Activated naive CD8-positive, alpha-beta T cell treated with anti-CD3 and anti-CD28 coated beads, Interleukin-2, amount 50 U/mL, for 24 hours (primary cell): Measurements from ENCODE around the gene CSRP3.

Experiments
- ATAC-seq: fragments of 150-1000 bp; cut with Tn5 transposase; one replicate; pipeline ENCODE4 v1.10.0; 2021
- DNase-seq: peaks from one replicate; pipeline ENCODE4 v3.0.0; 2021
- H3K27ac Mint-ChIP-seq: one replicate; pipeline ENCODE4 v1.8.0; 2021; ENCODE audit warnings: mild to moderate bottlenecking, mixed read lengths
- H3K27me3 Mint-ChIP-seq: one replicate; pipeline ENCODE4 v1.8.0; 2021; ENCODE audit warnings: mixed read lengths
- H3K36me3 Mint-ChIP-seq: one replicate; pipeline ENCODE4 v1.8.0; 2021; ENCODE audit warnings: low read depth, mixed read lengths
- H3K4me1 Mint-ChIP-seq: one replicate; pipeline ENCODE4 v1.8.0; 2021; ENCODE audit warnings: mixed read lengths
- H3K4me3 Mint-ChIP-seq: one replicate; pipeline ENCODE4 v1.8.0; 2021; ENCODE audit warnings: mild to moderate bottlenecking, moderate library complexity, mixed read lengths
- H3K9me3 Mint-ChIP-seq: one replicate; pipeline ENCODE4 v1.8.0; 2021; ENCODE audit warnings: mixed read lengths

The CSRP3 gene

GRCh38 chr11:19237381-19237780, 35.6 kb upstream of the CSRP3 start:
- ATAC-seq (no peak), DNase-seq (no peak)
- H3K4me1 Mint-ChIP-seq: peaks cover 15% of the 10 kb centered on the region
- peaks cover 24% of the 10 kb centered on the region for H3K27me3 Mint-ChIP-seq
- H3K27ac Mint-ChIP-seq: no peak overlapping the region
- H3K9me3 Mint-ChIP-seq: no peaks in the 10 kb centered on the region
- peaks cover 47% of the 10 kb centered on the region for H3K36me3 Mint-ChIP-seq
- no peak overlapping the region for H3K4me3 Mint-ChIP-seq

- ATAC-seq (no peak), DNase-seq (no peak)
- Mint-ChIP-seq H3K36me3 (peaks cover 59% of the 10 kb centered on the region), H3K4me3 (no peak overlapping the region), H3K27me3 (peaks cover 9% of the 10 kb centered on the region), H3K9me3 (no peaks in the 10 kb centered on the region), H3K4me1 (peaks cover 5% of the 10 kb centered on the region), H3K27ac (no peak overlapping the region)
These were observed 32.5 kb upstream of the CSRP3 start for GRCh38 chr11:19234231-19234817.

GRCh38 chr11:19232910-19233503, 31.2 kb upstream of the CSRP3 start:
- Mint-ChIP-seq H3K36me3 (peaks cover 57% of the 10 kb centered on the region), H3K4me3 (no peak overlapping the region), H3K27me3 (peaks cover 2% of the 10 kb centered on the region), H3K4me1 (peaks cover 1% of the 10 kb centered on the region), H3K27ac (no peak overlapping the region), H3K9me3 (no peaks in the 10 kb centered on the region)
- ATAC-seq (no peak), DNase-seq (no peak)

- Mint-ChIP-seq H3K27me3 (no peaks in the 10 kb centered on the region), H3K4me1 (peaks cover 1% of the 10 kb centered on the region), H3K36me3 (peaks cover 49% of the 10 kb centered on the region), H3K4me3 (no peak overlapping the region), H3K27ac (no peak overlapping the region), H3K9me3 (no peaks in the 10 kb centered on the region)
- DNase-seq (no peak), ATAC-seq (no peak)
These were observed 27.9 kb upstream of the CSRP3 start for GRCh38 chr11:19229671-19230070.

- Mint-ChIP-seq H3K9me3 (no peaks in the 10 kb centered on the region), H3K36me3 (peaks cover 45% of the 10 kb centered on the region), H3K27ac (no peak overlapping the region), H3K4me3 (no peak overlapping the region), H3K27me3 (no peaks in the 10 kb centered on the region), H3K4me1 (peaks cover 1% of the 10 kb centered on the region)
- no peak for ATAC-seq
- DNase-seq: no peak
These were observed 27.2 kb upstream of the CSRP3 start for GRCh38 chr11:19228968-19229367.

- Mint-ChIP-seq H3K4me3 (no peak overlapping the region), H3K27ac (no peak overlapping the region), H3K4me1 (no peaks in the 10 kb centered on the region), H3K36me3 (peaks cover 36% of the 10 kb centered on the region), H3K27me3 (no peaks in the 10 kb centered on the region), H3K9me3 (no peaks in the 10 kb centered on the region)
- ATAC-seq (no peak), DNase-seq (no peak)
These were observed 24.8 kb upstream of the CSRP3 start for GRCh38 chr11:19226378-19227195.

GRCh38 chr11:19225581-19225980, 23.8 kb upstream of the CSRP3 start:
- no peak overlapping the region for H3K4me3 Mint-ChIP-seq
- H3K36me3 Mint-ChIP-seq: peaks cover 31% of the 10 kb centered on the region
- H3K4me1 Mint-ChIP-seq: no peaks in the 10 kb centered on the region
- DNase-seq: no peak
- H3K9me3 Mint-ChIP-seq: no peaks in the 10 kb centered on the region
- no peak for ATAC-seq
- H3K27ac Mint-ChIP-seq: no peak overlapping the region
- H3K27me3 Mint-ChIP-seq: no peaks in the 10 kb centered on the region

- Mint-ChIP-seq H3K27ac (no peak overlapping the region), H3K36me3 (peaks cover 31% of the 10 kb centered on the region), H3K4me1 (no peaks in the 10 kb centered on the region), H3K27me3 (no peaks in the 10 kb centered on the region), H3K4me3 (no peak overlapping the region), H3K9me3 (no peaks in the 10 kb centered on the region)
- ATAC-seq (no peak), DNase-seq (no peak)
These were observed 23.3 kb upstream of the CSRP3 start for GRCh38 chr11:19225123-19225522.

- peaks cover 3% of the 10 kb centered on the region for H3K27me3 Mint-ChIP-seq
- no peaks in the 10 kb centered on the region for H3K9me3 Mint-ChIP-seq
- no peaks in the 10 kb centered on the region for H3K4me1 Mint-ChIP-seq
- no peak overlapping the region for H3K27ac Mint-ChIP-seq
- peaks cover 16% of the 10 kb centered on the region for H3K36me3 Mint-ChIP-seq
- no peak overlapping the region for H3K4me3 Mint-ChIP-seq
- ATAC-seq: no peak
- DNase-seq: no peak
These were observed 19.3 kb upstream of the CSRP3 start for GRCh38 chr11:19220903-19221724.

- Mint-ChIP-seq H3K27me3 (peaks cover 8% of the 10 kb centered on the region), H3K9me3 (no peaks in the 10 kb centered on the region), H3K4me1 (no peaks in the 10 kb centered on the region), H3K36me3 (no peaks in the 10 kb centered on the region), H3K27ac (no peak overlapping the region), H3K4me3 (no peak overlapping the region)
- ATAC-seq (no peak), DNase-seq (no peak)
These were observed 17.1 kb upstream of the CSRP3 start for GRCh38 chr11:19218786-19219460.

- Mint-ChIP-seq H3K4me3 (no peak overlapping the region), H3K4me1 (no peaks in the 10 kb centered on the region), H3K9me3 (no peaks in the 10 kb centered on the region), H3K27ac (no peak overlapping the region), H3K36me3 (no peaks in the 10 kb centered on the region), H3K27me3 (peaks cover 11% of the 10 kb centered on the region)
- DNase-seq (no peak), ATAC-seq (no peak)
These were observed 16.4 kb upstream of the CSRP3 start for GRCh38 chr11:19218216-19218615.

GRCh38 chr11:19216709-19217374, 15.1 kb upstream of the CSRP3 start:
- H3K4me3 Mint-ChIP-seq: no peak overlapping the region
- DNase-seq: no peak

GRCh38 chr11:19216021-19216420, 14.2 kb upstream of the CSRP3 start:
- Mint-ChIP-seq H3K27me3 (peaks cover 13% of the 10 kb centered on the region), H3K27ac (no peak overlapping the region), H3K9me3 (no peaks in the 10 kb centered on the region), H3K4me3 (no peak overlapping the region), H3K36me3 (no peaks in the 10 kb centered on the region), H3K4me1 (no peaks in the 10 kb centered on the region)
- ATAC-seq (no peak), DNase-seq (no peak)

More at GRCh38 chr11:19216709-19217374, 15.1 kb upstream of the CSRP3 start:
- no peak for ATAC-seq
- H3K4me1 Mint-ChIP-seq: no peaks in the 10 kb centered on the region
- peaks cover 13% of the 10 kb centered on the region for H3K27me3 Mint-ChIP-seq
- H3K27ac Mint-ChIP-seq: no peak overlapping the region
- H3K36me3 Mint-ChIP-seq: no peaks in the 10 kb centered on the region
- H3K9me3 Mint-ChIP-seq: no peaks in the 10 kb centered on the region
